Trophoblast cell (in vitro differentiated cells and primary cell): ENCODE measurements around the gene SORCS1.

ENCODE experiments used
- DNase-seq, 2 donors: peaks; one replicate each; pipeline ENCODE4 v3.0.0-alpha.2; 2016
- H2AFZ ChIP-seq: 2 replicates; pipeline ENCODE4 v1.6.1; 2013; ENCODE audit warnings: low read length, moderate library complexity, mild to moderate bottlenecking; ENCODE audit not compliant: insufficient read depth, poor library complexity
- H2AK5ac ChIP-seq: 2 replicates; pipeline ENCODE4 v1.6.1; 2013; ENCODE audit warnings: mild to moderate bottlenecking, low read length
- H2BK120ac ChIP-seq: 2 replicates; pipeline ENCODE4 v1.6.1; 2013; ENCODE audit warnings: low read length, mild to moderate bottlenecking, moderate library complexity; ENCODE audit not compliant: insufficient read depth, poor library complexity
- H2BK12ac ChIP-seq: 2 replicates; pipeline ENCODE4 v1.6.1; 2013; ENCODE audit warnings: mild to moderate bottlenecking, low read length, moderate library complexity
- H2BK5ac ChIP-seq: 2 replicates; pipeline ENCODE4 v1.6.1; 2013; ENCODE audit warnings: low read length, low read depth, moderate library complexity, mild to moderate bottlenecking; ENCODE audit not compliant: poor library complexity
- H3K14ac ChIP-seq: 2 replicates; pipeline ENCODE4 v1.6.1; 2013; ENCODE audit warnings: mild to moderate bottlenecking, low read length
- H3K18ac ChIP-seq: 2 replicates; pipeline ENCODE4 v1.6.1; 2013; ENCODE audit warnings: mild to moderate bottlenecking, low read length
- H3K23ac ChIP-seq: 2 replicates; pipeline ENCODE4 v1.6.1; 2013; ENCODE audit warnings: low read length
- H3K27ac ChIP-seq: 2 replicates; pipeline ENCODE4 v1.5.1; 2013; ENCODE audit warnings: low read depth, mild to moderate bottlenecking, inconsistent platforms, low read length, moderate library complexity
- H3K27me3 ChIP-seq: 2 replicates; pipeline ENCODE4 v1.6.1; 2013; ENCODE audit warnings: inconsistent platforms, mild to moderate bottlenecking, low read length, moderate library complexity; ENCODE audit not compliant: insufficient read depth
- H3K36me3 ChIP-seq, 2 experiments: 1 replicate in 1 of 2; 2 replicates in 1 of 2; pipeline ENCODE4 v1.6.1; 2013; ENCODE audit warnings: low read length in 2 of 2, mild to moderate bottlenecking in 2 of 2, moderate library complexity in 1 of 2; ENCODE audit not compliant: insufficient read depth in 2 of 2, control insufficient read depth in 1 of 2
- H3K4ac ChIP-seq: 2 replicates; pipeline ENCODE4 v1.6.1; 2013; ENCODE audit warnings: low read depth, mild to moderate bottlenecking, low read length, moderate library complexity
- H3K4me1 ChIP-seq, 2 experiments: 1 replicate in 1 of 2; 2 replicates in 1 of 2; pipeline ENCODE4 v1.6.1; 2013; ENCODE audit warnings: low read length in 2 of 2, mild to moderate bottlenecking in 2 of 2, moderate library complexity in 1 of 2; ENCODE audit not compliant: insufficient read depth in 2 of 2, control insufficient read depth in 1 of 2
- H3K4me2 ChIP-seq: 2 replicates; pipeline ENCODE4 v1.6.1; 2013; ENCODE audit warnings: inconsistent platforms, mild to moderate bottlenecking, low read length, moderate library complexity
- H3K4me3 ChIP-seq: 2 replicates; pipeline ENCODE4 v1.5.1; 2013; ENCODE audit warnings: mild to moderate bottlenecking, low read depth, low read length, inconsistent platforms
- H3K79me1 ChIP-seq: one replicate; pipeline ENCODE4 v1.6.1; 2013; ENCODE audit warnings: low read length
- H3K79me2 ChIP-seq: 2 replicates; pipeline ENCODE4 v1.6.1; 2013; ENCODE audit warnings: low read length, mild to moderate bottlenecking; ENCODE audit not compliant: control insufficient read depth, insufficient read depth, poor library complexity
- H3K9ac ChIP-seq: 2 replicates; pipeline ENCODE4 v1.6.1; 2013; ENCODE audit warnings: mild to moderate bottlenecking, low read length
- H3K9me3 ChIP-seq: 2 replicates; pipeline ENCODE4 v1.6.1; 2013; ENCODE audit warnings: low read depth, mild to moderate bottlenecking, control low read depth, inconsistent platforms, low read length; ENCODE audit not compliant: insufficient read depth
- H4K12ac ChIP-seq: 2 replicates; pipeline ENCODE4 v1.6.1; 2013; ENCODE audit warnings: low read depth, mild to moderate bottlenecking, low read length, moderate library complexity
- H4K8ac ChIP-seq: 2 replicates; pipeline ENCODE4 v1.6.1; 2013; ENCODE audit warnings: low read depth, mild to moderate bottlenecking, low read length, moderate library complexity
- H4K91ac ChIP-seq: one replicate; pipeline ENCODE4 v1.6.1; 2013; ENCODE audit warnings: low read depth, mild to moderate bottlenecking, low read length, moderate library complexity
- WGBS: extraction: QIAGEN DNeasy Blood & Tissue Kit; methylation state at CpG from one replicate; pipeline ENCODE4 v1.1.7; 2013; ENCODE audit warnings: missing lambda C conversion rate; ENCODE audit not compliant: insufficient read length, insufficient coverage; ENCODE audit errors: extremely low coverage; 5-methylcytosine and 5-hydroxymethylcytosine counted together

Gene SORCS1

GRCh38 chr10:106565546-106565945 lies 599.0 kb downstream of the SORCS1 start:
- Histone ChIP-seq H3K18ac (no peak overlapping the region), H3K79me2 (no peaks in the 10 kb centered on the region), H2AK5ac (no peak overlapping the region), H4K12ac (no peak overlapping the region), H3K9me3 (no peaks in the 10 kb centered on the region), H3K4me2 (no peak overlapping the region), H3K9ac (no peak overlapping the region), H2BK12ac (no peak overlapping the region), H3K27ac (no peak overlapping the region), H4K91ac (no peak overlapping the region), H3K79me1 (no peaks in the 10 kb centered on the region), H2BK120ac (no peak overlapping the region), H3K4ac (no peak overlapping the region), H4K8ac (no peak overlapping the region), H2AFZ (no peak overlapping the region), H3K14ac (no peak overlapping the region), H3K4me1 (peaks cover 0 to 6% of the 10 kb centered on the region in 2 experiments), H3K23ac (no peak overlapping the region), H3K36me3 (no peaks in the 10 kb centered on the region), H3K27me3 (no peaks in the 10 kb centered on the region), H2BK5ac (no peak overlapping the region), H3K4me3 (no peak overlapping the region)
- no CpG with 5 or more reads among the region's 3 CpGs for WGBS
- no peak for DNase-seq

- H3K79me1 ChIP-seq, result no peaks in the 10 kb centered on the region
- no peak overlapping the region for H2AFZ ChIP-seq
- no peak overlapping the region for H3K23ac ChIP-seq
- H4K91ac ChIP-seq, result no peak overlapping the region
- H3K36me3 ChIP-seq, result no peaks in the 10 kb centered on the region
- H2AK5ac ChIP-seq, result no peak overlapping the region
- H3K4me1 ChIP-seq, result peaks cover 0 to 6% of the 10 kb centered on the region in 2 experiments
- no peak overlapping the region for H3K4ac ChIP-seq
- H3K14ac ChIP-seq, result no peak overlapping the region
- no peak overlapping the region for H3K18ac ChIP-seq
- no peak overlapping the region for H3K4me3 ChIP-seq
- H2BK12ac ChIP-seq, result no peak overlapping the region
- H3K27ac ChIP-seq, result no peak overlapping the region
- H2BK120ac ChIP-seq, result no peak overlapping the region
- no peak overlapping the region for H4K12ac ChIP-seq
- no peak overlapping the region for H4K8ac ChIP-seq
- no peaks in the 10 kb centered on the region for H3K27me3 ChIP-seq
- H2BK5ac ChIP-seq, result no peak overlapping the region
- H3K9ac ChIP-seq, result no peak overlapping the region
- H3K4me2 ChIP-seq, result no peak overlapping the region
- DNase-seq, result no peak
- WGBS, result no CpG with 5 or more reads among the region's 3 CpGs
- H3K9me3 ChIP-seq, result no peaks in the 10 kb centered on the region
- no peaks in the 10 kb centered on the region for H3K79me2 ChIP-seq
Measured at GRCh38 chr10:106563384-106563783, 601.1 kb downstream of the SORCS1 start.

GRCh38 chr10:106560925-106561640 lies 603.4 kb downstream of the SORCS1 start:
- Histone ChIP-seq H3K18ac (no peak overlapping the region), H3K79me1 (no peaks in the 10 kb centered on the region), H3K36me3 (no peaks in the 10 kb centered on the region), H3K4me2 (no peak overlapping the region), H3K27me3 (no peaks in the 10 kb centered on the region), H3K9me3 (no peaks in the 10 kb centered on the region), H3K4me1 (peaks cover 0 to 6% of the 10 kb centered on the region in 2 experiments), H2BK120ac (no peak overlapping the region), H3K23ac (no peak overlapping the region), H2AK5ac (no peak overlapping the region), H2BK12ac (no peak overlapping the region), H3K79me2 (no peaks in the 10 kb centered on the region), H3K4ac (no peak overlapping the region), H3K27ac (no peak overlapping the region), H2BK5ac (no peak overlapping the region), H4K8ac (no peak overlapping the region), H2AFZ (no peak overlapping the region), H3K4me3 (no peak overlapping the region), H3K9ac (no peak overlapping the region), H4K91ac (no peak overlapping the region), H3K14ac (no peak overlapping the region), H4K12ac (no peak overlapping the region)
- no peak for DNase-seq
- WGBS, result no CpG with 5 or more reads among the region's 5 CpGs

GRCh38 chr10:106559442-106559841 lies 605.1 kb downstream of the SORCS1 start:
- no peaks in the 10 kb centered on the region for H3K79me1 ChIP-seq
- H3K4ac ChIP-seq, result no peak overlapping the region
- H3K4me3 ChIP-seq, result no peak overlapping the region
- H3K27ac ChIP-seq, result no peak overlapping the region
- peaks cover 0 to 1% of the 10 kb centered on the region in 2 experiments for H3K4me1 ChIP-seq
- no peaks in the 10 kb centered on the region for H3K27me3 ChIP-seq
- no peaks in the 10 kb centered on the region for H3K9me3 ChIP-seq
- no peak overlapping the region for H2BK5ac ChIP-seq
- no peak overlapping the region for H3K4me2 ChIP-seq
- H2BK120ac ChIP-seq, result no peak overlapping the region
- H3K23ac ChIP-seq, result no peak overlapping the region
- no peak overlapping the region for H4K8ac ChIP-seq
- H3K79me2 ChIP-seq, result no peaks in the 10 kb centered on the region
- no peak overlapping the region for H2AK5ac ChIP-seq
- H4K12ac ChIP-seq, result no peak overlapping the region
- H2BK12ac ChIP-seq, result no peak overlapping the region
- no CpG with 5 or more reads among the region's 3 CpGs for WGBS
- H3K14ac ChIP-seq, result no peak overlapping the region
- no peak overlapping the region for H4K91ac ChIP-seq
- no peak overlapping the region for H3K9ac ChIP-seq
- no peak for DNase-seq
- H2AFZ ChIP-seq, result no peak overlapping the region
- H3K36me3 ChIP-seq, result no peaks in the 10 kb centered on the region
- H3K18ac ChIP-seq, result no peak overlapping the region
